Muscle of leg (tissue), 11 donors: ENCODE results near the gene RERE. TPM values are rescaled to one million over a fixed set of nuclear protein-coding genes. Genes with fewer than 3 reads are reported as not detected.
"Not testable (repeated sequence)": the region's sequence is repeated elsewhere in the genome, so short reads cannot be mapped to it uniquely, and the experiment has no call there.

Source experiments
- DNase-seq: peaks from one replicate; pipeline ENCODE4 v3.0.0; 2013
- H3K27ac ChIP-seq: one replicate; pipeline ENCODE4 v1.5.1; 2013; ENCODE audit warnings: mild to moderate bottlenecking, low read length, control low read depth
- H3K27me3 ChIP-seq: one replicate; pipeline ENCODE4 v1.6.1; 2013; ENCODE audit warnings: low read length; ENCODE audit not compliant: control insufficient read depth, insufficient read depth
- H3K36me3 ChIP-seq: one replicate; pipeline ENCODE4 v1.6.1; 2013; ENCODE audit warnings: low read length; ENCODE audit not compliant: control insufficient read depth, insufficient read depth
- H3K4me1 ChIP-seq: one replicate; pipeline ENCODE4 v1.6.1; 2013; ENCODE audit warnings: low read length; ENCODE audit not compliant: control insufficient read depth, insufficient read depth
- H3K4me3 ChIP-seq: one replicate; pipeline ENCODE4 v1.5.1; 2013; ENCODE audit warnings: low read length, control low read depth
- H3K9me3 ChIP-seq: replicated peaks from 2 replicates; pipeline ENCODE4 v1.6.1; 2013; ENCODE audit warnings: low read depth, low read length; ENCODE audit not compliant: control insufficient read depth
- WGBS: methylation state at CpG from one replicate; pipeline ENCODE4 v1.1.5; 2013; ENCODE audit warnings: missing lambda C conversion rate; ENCODE audit not compliant: insufficient coverage; 5-methylcytosine and 5-hydroxymethylcytosine counted together
- polyA plus RNA-seq, 8 donors: library from polyadenylated mRNA; unstranded; fragments of 120-200 nt; gene quantifications; one replicate each; pipeline versions ENCODE4 v1.2.1 to v1.2.3, GENCODE V29; 2013; ENCODE audit warnings: inconsistent platforms in 1 of 8, low replicate concordance in 1 of 8; ENCODE audit not compliant: insufficient read length in 8 of 8, insufficient read depth in 1 of 8
- total RNA-seq: library from RNA; stranded (reverse); fragments of 120-200 nt; gene quantifications from one replicate; pipeline ENCODE4 v1.2.4, GENCODE V29; 2013

The RERE gene
- total and polyA plus RNA-seq, 9 donors, result 63.7 to 102 (median 82.8) TPM

DNA sequence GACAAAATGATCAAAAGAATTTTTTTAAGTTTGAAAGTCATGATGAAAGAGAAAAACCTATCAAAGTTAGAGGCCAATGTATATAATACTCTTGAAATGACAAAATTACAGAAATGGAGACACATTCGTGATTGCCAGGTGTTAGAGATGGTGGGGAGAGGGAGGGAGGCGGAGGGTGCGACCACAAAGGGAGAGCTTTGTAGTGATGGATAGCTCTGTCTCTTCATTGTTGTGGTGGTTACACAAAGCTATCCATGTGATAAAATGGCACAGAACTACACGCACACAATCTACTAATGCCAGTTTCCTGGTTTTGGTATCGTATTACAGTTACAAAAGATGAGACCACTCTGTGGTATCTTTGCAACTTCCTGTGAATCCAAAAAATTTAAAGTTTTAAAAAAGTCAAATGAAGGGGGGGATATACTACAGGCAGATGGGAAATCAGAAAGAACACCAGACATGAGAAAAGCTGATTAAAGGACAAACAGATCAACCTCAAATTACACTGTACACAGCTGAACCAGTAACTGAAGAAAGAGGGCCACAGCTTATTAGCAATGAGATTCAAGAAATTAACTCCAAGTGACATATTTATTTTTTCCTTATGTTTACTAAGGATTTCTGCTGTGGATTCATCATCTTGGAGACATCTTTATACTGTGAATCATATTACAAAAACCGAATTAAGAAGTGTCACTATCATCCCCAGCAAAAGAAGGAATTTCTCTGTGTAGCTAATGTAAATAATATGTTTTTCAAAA is 300.5 kb downstream of the RERE start:
- peaks cover 8% of the 10 kb centered on the region for H3K36me3 ChIP-seq
- peaks cover 8% of the 10 kb centered on the region for H3K4me1 ChIP-seq
- no peak for DNase-seq
- no peaks in the 10 kb centered on the region for H3K27me3 ChIP-seq
- no peaks in the 10 kb centered on the region for H3K9me3 ChIP-seq
- no peak overlapping the region for H3K4me3 ChIP-seq
- WGBS, result no CpG with 5 or more reads among the region's 6 CpGs
- peak overlapping the region; percentile 32 for H3K27ac ChIP-seq

DNA sequence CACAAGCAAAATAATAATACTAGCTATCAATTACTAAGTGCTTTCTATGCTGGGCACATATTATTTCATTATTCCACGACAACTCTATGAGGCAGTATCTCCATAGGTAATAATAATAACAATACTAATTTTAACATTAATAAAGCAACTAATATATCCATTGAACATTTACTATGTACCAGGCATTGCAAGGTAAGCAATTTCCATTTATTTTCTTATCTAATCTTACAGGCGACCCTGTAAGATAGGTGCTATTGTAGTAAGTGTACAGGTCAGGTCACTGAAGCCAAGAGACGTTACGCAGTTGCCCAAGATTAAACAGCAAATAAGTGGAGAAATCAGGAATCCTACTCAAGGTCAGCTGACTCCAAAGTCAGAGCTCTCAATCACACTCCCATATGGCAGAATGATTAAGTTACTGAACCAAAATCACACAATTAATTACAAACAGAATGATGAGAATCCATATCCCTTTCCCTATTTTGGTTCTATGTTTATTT is 301.1 kb downstream of the RERE start:
- WGBS, result no CpG with 5 or more reads among the region's 4 CpGs
- no peak overlapping the region for H3K27ac ChIP-seq
- no peaks in the 10 kb centered on the region for H3K27me3 ChIP-seq
- H3K4me1 ChIP-seq, result peaks cover 12% of the 10 kb centered on the region
- DNase-seq, result no peak
- no peaks in the 10 kb centered on the region for H3K9me3 ChIP-seq
- peaks cover 8% of the 10 kb centered on the region for H3K36me3 ChIP-seq
- no peak overlapping the region for H3K4me3 ChIP-seq

DNA sequence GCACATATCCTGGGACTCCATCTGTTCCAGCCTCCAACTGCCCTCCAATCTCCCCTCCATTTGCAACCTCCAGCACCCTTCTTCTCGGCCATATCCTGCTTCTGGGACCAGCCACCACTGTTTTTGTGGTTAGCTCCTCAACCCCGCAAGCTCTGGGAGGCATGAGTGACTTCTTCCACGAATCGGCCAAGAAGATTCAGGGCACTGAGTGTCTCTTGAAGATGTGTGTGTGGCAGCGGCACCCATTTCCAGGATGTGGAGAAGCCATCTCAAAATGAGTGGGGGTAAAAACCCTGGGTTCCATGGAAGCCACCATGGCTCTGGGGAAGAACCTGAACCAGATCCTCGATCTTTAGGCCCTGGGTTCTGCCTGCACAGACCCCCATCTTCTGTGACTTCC is 304.9 kb downstream of the RERE start:
- Histone ChIP-seq H3K27ac (no peak overlapping the region), H3K27me3 (no peaks in the 10 kb centered on the region), H3K4me3 (no peak overlapping the region), H3K36me3 (peaks cover 12% of the 10 kb centered on the region), H3K9me3 (no peaks in the 10 kb centered on the region), H3K4me1 (peaks cover 20% of the 10 kb centered on the region)
- DNase-seq, result no peak
- 97% methylated on average over 5 of the region's 6 CpGs for WGBS

DNA sequence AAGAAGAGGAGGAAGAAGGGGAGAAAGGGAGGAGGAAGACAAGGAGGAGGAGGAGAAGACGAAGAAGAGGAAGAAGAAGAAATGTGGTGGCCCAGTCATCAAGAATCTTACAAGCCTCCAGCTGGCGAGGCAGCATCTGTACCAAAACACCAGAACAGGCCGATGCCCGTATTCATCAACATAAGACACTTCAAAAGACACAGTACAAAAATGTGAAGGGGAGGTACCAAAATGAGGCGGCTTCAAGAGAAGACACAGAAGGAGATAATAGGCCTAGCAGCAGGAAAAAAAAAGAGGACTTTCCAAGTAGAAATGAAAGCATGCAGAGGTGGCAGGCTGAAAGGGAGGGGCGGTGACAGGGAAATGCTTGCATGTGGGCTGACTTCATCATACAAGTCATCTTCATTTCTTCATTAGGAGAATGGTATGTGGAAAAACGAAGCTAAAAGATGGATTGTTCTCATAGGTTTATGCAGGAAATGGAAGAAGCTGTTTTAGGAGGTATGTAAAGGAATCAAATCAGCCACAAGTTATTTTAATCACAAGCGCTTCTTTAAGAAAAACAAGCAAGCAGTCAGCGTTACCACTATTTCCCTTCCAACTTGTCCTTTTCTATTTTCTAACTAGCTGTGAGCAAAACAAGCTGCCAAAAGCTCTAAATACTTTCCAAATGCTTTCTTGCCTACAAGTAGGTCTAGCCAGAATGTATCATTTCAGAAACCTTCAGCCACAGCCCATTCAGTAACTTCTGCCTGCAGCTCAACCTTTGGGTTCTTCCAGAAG is 307.2 kb downstream of the RERE start:
- H3K4me3 ChIP-seq, result no peak overlapping the region
- no peaks in the 10 kb centered on the region for H3K27me3 ChIP-seq
- WGBS, result 28% methylated on average over 4 of the region's 9 CpGs
- peak; percentile 95 for DNase-seq
- H3K27ac ChIP-seq, result peak overlapping the region; percentile 90
- H3K36me3 ChIP-seq, result peaks cover 17% of the 10 kb centered on the region
- H3K4me1 ChIP-seq, result peaks cover 18% of the 10 kb centered on the region
- H3K9me3 ChIP-seq, result no peaks in the 10 kb centered on the region

DNA sequence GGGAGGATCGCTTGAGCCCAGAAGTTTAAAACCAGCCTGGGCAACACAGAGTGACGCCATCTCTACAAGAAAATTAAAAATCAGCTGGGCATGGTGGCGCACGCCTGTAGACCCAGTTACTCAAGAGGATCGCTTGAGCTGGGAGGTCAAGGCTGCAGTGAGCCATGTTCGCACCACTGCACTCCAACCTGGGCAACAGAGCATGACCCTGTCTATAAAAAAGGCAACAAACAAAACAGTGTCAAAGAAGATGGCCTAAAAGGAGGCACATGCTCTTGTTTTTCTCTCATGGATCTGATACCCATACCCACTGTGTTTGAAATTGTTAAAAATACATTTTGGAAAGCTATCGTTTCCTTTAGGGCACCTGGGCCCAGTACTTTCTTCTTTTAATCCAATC is 307.9 kb downstream of the RERE start:
- 98% methylated on average over 6 of the region's 7 CpGs for WGBS
- H3K27ac ChIP-seq, result peak overlapping the region; percentile 90
- no peak overlapping the region for H3K4me3 ChIP-seq
- DNase-seq, result no peak
- H3K9me3 ChIP-seq, result no peaks in the 10 kb centered on the region
- peaks cover 15% of the 10 kb centered on the region for H3K36me3 ChIP-seq
- peaks cover 18% of the 10 kb centered on the region for H3K4me1 ChIP-seq
- no peaks in the 10 kb centered on the region for H3K27me3 ChIP-seq

DNA sequence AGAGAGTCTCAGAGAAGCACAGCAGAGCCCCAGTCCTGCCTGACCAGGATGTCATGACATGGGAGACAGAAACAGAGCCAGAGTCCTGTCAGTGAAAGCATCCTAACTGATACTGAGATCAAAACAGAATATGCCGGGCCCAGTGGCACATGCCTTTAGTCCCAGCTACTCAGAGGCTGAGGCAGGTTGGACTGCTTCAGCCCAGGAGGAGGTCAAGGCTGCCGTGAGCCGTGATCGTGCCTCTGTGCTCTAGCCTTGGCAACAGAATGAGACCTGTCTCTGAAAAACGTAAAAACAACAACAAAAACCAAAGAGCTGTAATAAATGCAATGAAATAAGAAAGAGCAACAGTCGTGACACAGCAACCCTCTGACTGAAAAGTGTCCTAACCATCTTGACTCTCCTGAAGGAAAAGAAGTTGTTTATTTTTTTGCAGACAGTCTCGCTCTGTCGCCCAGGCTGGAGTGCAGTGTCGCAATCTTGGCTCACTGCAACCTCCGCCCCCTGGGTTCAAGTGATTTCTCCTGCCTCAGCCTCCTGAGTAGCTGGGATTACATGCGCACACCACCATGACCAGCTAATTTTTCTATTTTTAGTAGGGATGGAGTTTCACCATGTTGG is 310.3 kb downstream of the RERE start:
- Histone ChIP-seq H3K27me3 (no peaks in the 10 kb centered on the region), H3K4me1 (peaks cover 18% of the 10 kb centered on the region), H3K27ac (no peak overlapping the region), H3K9me3 (no peaks in the 10 kb centered on the region), H3K36me3 (peaks cover 9% of the 10 kb centered on the region), H3K4me3 (no peak overlapping the region)
- 87% methylated on average over 4 of the region's 11 CpGs for WGBS
- no peak for DNase-seq

DNA sequence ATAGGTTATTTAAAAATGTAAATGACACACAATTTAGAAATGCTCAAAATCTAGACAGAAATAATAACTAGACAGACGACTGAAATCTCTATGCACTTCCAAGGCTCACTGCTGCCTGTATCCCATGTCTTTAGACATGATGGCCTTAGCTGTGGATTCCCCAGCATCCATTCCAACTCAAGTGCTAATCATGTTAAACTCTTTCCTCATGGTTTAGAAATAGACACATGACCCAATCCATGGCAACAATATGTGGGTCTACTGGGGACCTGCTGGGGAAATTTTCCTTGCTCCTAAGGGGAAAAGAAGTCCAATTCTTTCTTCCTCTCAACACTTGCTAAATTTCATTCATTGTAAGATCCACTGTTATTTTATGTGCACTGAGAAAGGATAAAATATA is 311.0 kb downstream of the RERE start:
- Histone ChIP-seq H3K27me3 (no peaks in the 10 kb centered on the region), H3K9me3 (no peaks in the 10 kb centered on the region), H3K4me3 (no peak overlapping the region), H3K36me3 (peaks cover 9% of the 10 kb centered on the region), H3K4me1 (peaks cover 14% of the 10 kb centered on the region), H3K27ac (no peak overlapping the region)
- WGBS, result 80% methylated on average over 1 of the region's 1 CpG
- DNase-seq, result no peak

DNA sequence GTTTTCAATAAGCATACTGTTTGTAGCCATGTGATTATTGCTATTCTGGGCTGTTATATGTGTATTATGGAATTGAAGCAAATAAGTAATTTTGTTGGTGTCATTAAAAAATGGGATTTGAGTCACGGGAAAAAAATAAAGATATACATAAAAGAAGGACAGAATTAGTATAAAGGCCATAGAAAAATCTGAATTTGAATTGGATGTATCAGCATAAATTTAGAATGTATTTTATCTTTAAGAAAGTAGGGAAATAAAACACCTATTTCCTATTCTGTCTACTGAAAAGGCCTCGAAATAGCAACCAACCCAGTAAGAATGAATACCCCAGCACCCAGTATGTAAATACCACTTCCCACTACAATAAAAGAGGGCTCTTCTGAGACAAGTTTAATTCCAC is 313.6 kb downstream of the RERE start:
- no peak for DNase-seq
- no peaks in the 10 kb centered on the region for H3K27me3 ChIP-seq
- no CpG with 5 or more reads among the region's 2 CpGs for WGBS
- no peaks in the 10 kb centered on the region for H3K9me3 ChIP-seq
- H3K36me3 ChIP-seq, result peaks cover 5% of the 10 kb centered on the region
- H3K4me3 ChIP-seq, result no peak overlapping the region
- no peaks in the 10 kb centered on the region for H3K4me1 ChIP-seq
- no peak overlapping the region for H3K27ac ChIP-seq

DNA sequence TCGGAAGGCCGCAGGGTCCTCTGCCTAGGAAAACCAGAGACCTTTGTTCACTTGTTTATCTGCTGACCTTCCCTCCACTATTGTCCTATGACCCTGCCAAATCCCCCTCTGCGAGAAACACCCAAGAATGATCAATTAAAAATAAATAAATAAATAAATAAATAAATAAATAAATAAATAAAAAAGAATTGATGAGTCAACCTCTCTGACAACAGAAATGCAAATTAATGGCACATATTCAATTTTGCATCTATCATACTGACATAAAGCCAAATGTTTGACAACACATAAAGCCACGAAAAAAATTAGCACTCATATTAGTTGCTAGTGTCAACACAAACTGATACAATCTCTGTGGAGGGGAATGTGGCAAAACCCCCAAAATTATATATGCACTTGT is 314.5 kb downstream of the RERE start:
- not testable (repeated sequence) for DNase-seq, H3K4me1 ChIP-seq, H3K36me3 ChIP-seq, H3K27me3 ChIP-seq, H3K27ac ChIP-seq, H3K4me3 ChIP-seq, H3K9me3 ChIP-seq
- WGBS, result no CpG with 5 or more reads among the region's 4 CpGs

DNA sequence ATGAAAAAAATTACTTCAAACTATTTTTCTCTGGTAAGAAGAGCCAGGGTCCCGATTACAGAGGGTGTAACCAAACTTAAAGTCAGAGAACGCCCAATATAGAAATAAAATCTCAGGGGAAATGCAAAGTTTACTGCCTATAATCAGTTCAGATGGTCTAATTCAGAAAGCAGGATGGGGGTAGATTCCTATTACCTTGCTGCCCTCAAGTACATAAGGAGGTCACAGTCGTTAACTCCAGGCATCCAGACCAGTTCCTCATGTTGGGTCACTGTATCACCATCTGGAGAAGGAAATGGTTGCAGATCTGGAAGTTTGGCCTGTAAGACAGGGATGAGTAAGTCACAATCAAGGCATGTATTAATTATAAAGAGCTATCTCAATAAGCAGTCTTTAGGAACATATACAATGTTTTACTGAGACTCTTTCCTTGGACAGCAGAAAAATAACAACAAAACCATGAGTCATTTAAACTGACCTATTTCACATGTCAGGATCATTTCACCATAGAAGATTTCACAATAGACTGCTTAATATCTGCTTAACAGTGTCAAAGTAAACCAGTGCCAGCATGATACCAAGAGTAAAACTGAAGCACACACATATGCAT is 320.1 kb downstream of the RERE start:
- WGBS, result no CpG with 5 or more reads among the region's 3 CpGs
- Histone ChIP-seq H3K4me3 (no peak overlapping the region), H3K27me3 (no peaks in the 10 kb centered on the region), H3K27ac (no peak overlapping the region), H3K36me3 (peaks cover 35% of the 10 kb centered on the region), H3K4me1 (no peaks in the 10 kb centered on the region), H3K9me3 (no peaks in the 10 kb centered on the region)
- no peak for DNase-seq
